PC-3 (cell line): Measurements from ENCODE around the gene RPL37A. TPM values are rescaled to one million over a fixed set of nuclear protein-coding genes. Genes with fewer than 3 reads are reported as not detected.
A peak's percentile ranks its signal among the peaks of the same experiment; 100 is the strongest.
"Not testable (repeated sequence)": the region's sequence is repeated elsewhere in the genome, so short reads cannot be mapped to it uniquely, and the experiment has no call there.

Source experiments
- ATAC-seq: fragments of 200-7000 bp; cut with Tn5 transposase; 2 replicates; pipeline ENCODE4 v1.9.1; 2020; ENCODE audit warnings: mild to moderate bottlenecking, moderate library complexity
- BruUV-seq: library from RNA; stranded (reverse); fragments of 400-500 nt; replicated peaks from 2 replicates; lab custom pipeline; 2021; lab: Mats Ljungman, UMichigan
- CTCF ChIA-PET: fragments of 300-600 bp; sonication (Branson Sonifier 250); formaldehyde crosslinking; loops from one replicate; lab custom pipeline; 2022; ENCODE audit warnings: antibody characterized with exemption; lab: Charles Lee
- POLR2A ChIA-PET: fragments of 300-600 bp; sonication (Branson Sonifier 250); formaldehyde crosslinking; loops from one replicate; lab custom pipeline; 2022; ENCODE audit warnings: antibody characterized with exemption; ENCODE audit not compliant: unreplicated experiment; lab: Charles Lee
- DNase-seq: peaks from one replicate; pipeline ENCODE4 v3.0.0-alpha.2; 2015
- H2AFZ ChIP-seq: fragments of 300-600 bp; sonication (generic); 2 replicates; pipeline ENCODE4 v1.6.0; 2016; ENCODE audit warnings: antibody characterized with exemption, low read length
- H3F3A ChIP-seq: fragments of 300-600 bp; sonication (generic); one replicate; pipeline ENCODE4 v1.6.0; 2017; ENCODE audit warnings: antibody characterized with exemption, low read length, control low read depth, mild to moderate bottlenecking; ENCODE audit not compliant: unreplicated experiment
- H3K27ac ChIP-seq: fragments of 300-600 bp; sonication (generic); 2 replicates; pipeline ENCODE4 v1.5.1; 2016; ENCODE audit warnings: mild to moderate bottlenecking, low read length
- H3K27me3 ChIP-seq: fragments of 300-600 bp; sonication (generic); 2 replicates; pipeline ENCODE4 v1.6.1; 2016; ENCODE audit warnings: low read length, mixed read lengths
- H3K36me3 ChIP-seq: fragments of 300-600 bp; sonication (generic); 2 replicates; pipeline ENCODE4 v1.6.1; 2016; ENCODE audit warnings: low read depth, mixed run types, low read length, mixed read lengths
- H3K4me1 ChIP-seq: fragments of 300-600 bp; sonication (generic); 2 replicates; pipeline ENCODE4 v1.5.1; 2016; ENCODE audit warnings: low read length; ENCODE audit not compliant: insufficient read depth
- H3K4me2 ChIP-seq: fragments of 300-600 bp; sonication (generic); 2 replicates; pipeline ENCODE4 v1.6.0; 2016; ENCODE audit warnings: low read length
- H3K4me3 ChIP-seq: fragments of 300-600 bp; sonication (generic); 2 replicates; pipeline ENCODE4 v1.5.1; 2016; ENCODE audit warnings: mild to moderate bottlenecking, low read length, mixed read lengths
- H3K79me2 ChIP-seq: fragments of 300-600 bp; sonication (generic); 2 replicates; pipeline ENCODE4 v1.6.1; 2017; ENCODE audit warnings: low read length, mixed read lengths
- H3K9ac ChIP-seq: fragments of 300-600 bp; sonication (generic); 2 replicates; pipeline ENCODE4 v1.6.0; 2016; ENCODE audit warnings: mild to moderate bottlenecking, low read length
- H3K9me2 ChIP-seq: fragments of 300-600 bp; sonication (generic); replicated peaks from 2 replicates; pipeline ENCODE4 v1.6.1; 2016; ENCODE audit warnings: mixed run types, low read length, mixed read lengths
- H3K9me3 ChIP-seq: fragments of 300-600 bp; sonication (generic); 2 replicates; pipeline ENCODE4 v1.6.1; 2016; ENCODE audit warnings: low read length, mixed read lengths
- H4K20me1 ChIP-seq: fragments of 300-600 bp; sonication (generic); 2 replicates; pipeline ENCODE4 v1.6.1; 2016; ENCODE audit warnings: low read length, mixed read lengths
- EZH2 ChIP-seq: fragments of 300-600 bp; sonication (generic); IDR thresholded peaks from one replicate; pipeline ENCODE4 v1.6.1; 2017; ENCODE audit warnings: antibody characterized with exemption, mild to moderate bottlenecking, low read length; ENCODE audit not compliant: unreplicated experiment
- EZH2phosphoT487 ChIP-seq: fragments of 300-600 bp; sonication (generic); IDR thresholded peaks from 2 replicates; pipeline ENCODE4 v1.6.1; 2018; ENCODE audit warnings: mild to moderate bottlenecking, antibody characterized with exemption, low read length, borderline replicate concordance
- intact Hi-C: fragments of 100-400 bp; cut with micrococcal nuclease; formaldehyde crosslinking; loops from 2 replicates; pipeline ENCODE4 v1.9.0; 2023
- total RNA-seq: library from RNA; depleted of rRNA; stranded (reverse); fragments of >200 nt; gene quantifications from 2 replicates; pipeline ENCODE4 v1.2.3, GENCODE V29; 2014
- TF ChIP-seq, protein P1 (sequence below): fragments of 300-600 bp; sonication (generic); conservative IDR thresholded peaks from 2 replicates; pipeline ENCODE4 v1.5.1; 2017; ENCODE audit warnings: antibody characterized with exemption, low read depth, mild to moderate bottlenecking, low read length

RPL37A gene
- total RNA-seq, 1 experiment from 2014 or later, result 2,472 TPM

DNA sequence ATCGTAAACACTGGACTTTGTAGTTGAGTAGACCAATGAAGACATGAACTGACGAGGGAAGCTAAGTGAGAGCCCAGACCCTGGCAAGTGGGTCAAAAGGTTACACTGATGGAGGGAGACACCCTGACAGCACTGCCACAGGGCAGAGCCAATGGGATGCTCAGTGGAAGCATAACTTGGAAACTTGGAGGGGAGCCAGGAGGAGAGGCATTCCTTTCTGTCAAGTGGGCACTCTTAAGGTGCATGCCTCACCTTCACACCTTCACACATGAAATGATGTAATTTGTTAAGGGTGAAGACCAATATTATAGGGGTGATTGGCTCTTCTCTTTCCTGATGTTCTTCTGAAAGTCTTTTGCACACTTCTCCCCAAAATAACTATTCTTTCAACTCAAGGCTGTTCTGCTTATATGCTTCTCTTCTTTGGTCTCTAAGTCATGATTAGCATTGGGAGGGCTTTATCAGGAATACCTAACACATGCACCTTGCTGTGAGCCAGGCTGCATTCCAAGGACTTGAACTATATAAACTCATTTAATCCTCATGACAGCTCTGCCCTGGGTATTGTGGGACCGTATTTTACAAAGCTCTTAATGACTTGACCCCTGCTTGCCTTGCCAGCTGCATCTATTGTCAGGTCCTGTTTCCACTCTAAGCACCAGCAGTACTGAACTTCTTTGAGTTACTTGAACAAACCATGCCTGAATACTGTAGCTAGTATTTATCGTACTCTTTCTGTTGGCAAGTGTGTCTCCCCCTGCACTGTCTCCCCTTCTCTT lies 19.0 kb downstream of the RPL37A start:
- H3K36me3 ChIP-seq, result no peaks in the 10 kb centered on the region
- no peak for DNase-seq
- no TSS peak for BruUV-seq
- no peak for ATAC-seq
- H3K4me1 ChIP-seq, result no peaks in the 10 kb centered on the region
- H2AFZ ChIP-seq, result no peak overlapping the region
- H3K9me3 ChIP-seq, result no peaks in the 10 kb centered on the region
- POLR2A ChIA-PET, result no interaction called here
- no peaks in the 10 kb centered on the region for H3K9me2 ChIP-seq
- no peaks in the 10 kb centered on the region for H4K20me1 ChIP-seq
- intact Hi-C loops, result loop anchor here (5.0 kb wide), 2 partner anchors 60 to 1195 kb away; no protein-coding TSS in a partner anchor
- no peak overlapping the region for H3K4me2 ChIP-seq
- H3K27ac ChIP-seq, result no peak overlapping the region
- no peaks in the 10 kb centered on the region for H3K27me3 ChIP-seq
- no peak overlapping the region for H3K4me3 ChIP-seq
- CTCF ChIA-PET, result interaction anchor here (1.1 kb wide), 1 partner anchor 149 kb away, joined by 3 read pairs; no protein-coding TSS in a partner anchor
- no peak overlapping the region for H3K9ac ChIP-seq
- no peaks in the 10 kb centered on the region for H3K79me2 ChIP-seq
- no peaks in the 10 kb centered on the region for H3F3A ChIP-seq
- no peak for TF ChIP-seq EZH2phosphoT487
- no peak for TF ChIP-seq EZH2
- TF ChIP-seq, protein P1, sequence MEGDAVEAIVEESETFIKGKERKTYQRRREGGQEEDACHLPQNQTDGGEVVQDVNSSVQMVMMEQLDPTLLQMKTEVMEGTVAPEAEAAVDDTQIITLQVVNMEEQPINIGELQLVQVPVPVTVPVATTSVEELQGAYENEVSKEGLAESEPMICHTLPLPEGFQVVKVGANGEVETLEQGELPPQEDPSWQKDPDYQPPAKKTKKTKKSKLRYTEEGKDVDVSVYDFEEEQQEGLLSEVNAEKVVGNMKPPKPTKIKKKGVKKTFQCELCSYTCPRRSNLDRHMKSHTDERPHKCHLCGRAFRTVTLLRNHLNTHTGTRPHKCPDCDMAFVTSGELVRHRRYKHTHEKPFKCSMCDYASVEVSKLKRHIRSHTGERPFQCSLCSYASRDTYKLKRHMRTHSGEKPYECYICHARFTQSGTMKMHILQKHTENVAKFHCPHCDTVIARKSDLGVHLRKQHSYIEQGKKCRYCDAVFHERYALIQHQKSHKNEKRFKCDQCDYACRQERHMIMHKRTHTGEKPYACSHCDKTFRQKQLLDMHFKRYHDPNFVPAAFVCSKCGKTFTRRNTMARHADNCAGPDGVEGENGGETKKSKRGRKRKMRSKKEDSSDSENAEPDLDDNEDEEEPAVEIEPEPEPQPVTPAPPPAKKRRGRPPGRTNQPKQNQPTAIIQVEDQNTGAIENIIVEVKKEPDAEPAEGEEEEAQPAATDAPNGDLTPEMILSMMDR, result no peak

DNA sequence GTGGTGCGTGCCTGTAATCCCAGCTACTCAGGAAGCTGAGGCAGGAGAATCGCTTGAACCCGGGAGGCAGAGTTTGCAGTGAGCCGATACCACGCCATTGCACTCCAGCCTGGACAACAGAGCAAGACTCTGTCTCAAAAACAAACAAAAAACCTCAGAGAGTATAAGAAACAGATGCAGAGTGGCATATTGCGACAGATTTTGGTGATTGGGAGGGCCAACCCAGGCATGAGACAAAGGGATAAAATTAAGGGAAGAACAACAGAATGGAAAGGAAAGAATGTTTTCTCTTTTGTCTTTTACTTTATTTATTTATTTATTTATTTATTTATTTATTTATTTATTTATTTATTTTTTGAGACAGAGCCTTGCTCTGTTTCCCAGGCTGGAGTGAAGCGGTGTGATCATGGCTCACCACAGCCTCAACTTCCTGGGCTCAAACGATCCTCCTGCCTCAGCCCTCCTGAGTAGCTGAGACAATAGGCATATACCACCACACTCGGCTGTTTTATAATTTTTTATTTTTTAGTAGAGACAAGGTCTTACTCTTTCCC lies 20.0 kb downstream of the RPL37A start:
- H3K4me3 ChIP-seq, BruUV-seq, H3K4me1 ChIP-seq, DNase-seq, H3K36me3 ChIP-seq, ATAC-seq, H3K27ac ChIP-seq, POLR2A ChIA-PET, H3K79me2 ChIP-seq, H3K27me3 ChIP-seq, H3F3A ChIP-seq, H3K9me2 ChIP-seq, H3K9ac ChIP-seq, H2AFZ ChIP-seq, H3K4me2 ChIP-seq, H3K9me3 ChIP-seq, H4K20me1 ChIP-seq: not testable (repeated sequence)
- CTCF ChIA-PET, result interaction anchor here (1.0 to 1.1 kb wide), 2 partner anchors 148 kb away, joined by 3 to 17 read pairs; no protein-coding TSS in a partner anchor
- intact Hi-C loops, result loop anchor here (1.0 to 5.0 kb wide), 3 partner anchors 59 to 1194 kb away; no protein-coding TSS in a partner anchor

DNA sequence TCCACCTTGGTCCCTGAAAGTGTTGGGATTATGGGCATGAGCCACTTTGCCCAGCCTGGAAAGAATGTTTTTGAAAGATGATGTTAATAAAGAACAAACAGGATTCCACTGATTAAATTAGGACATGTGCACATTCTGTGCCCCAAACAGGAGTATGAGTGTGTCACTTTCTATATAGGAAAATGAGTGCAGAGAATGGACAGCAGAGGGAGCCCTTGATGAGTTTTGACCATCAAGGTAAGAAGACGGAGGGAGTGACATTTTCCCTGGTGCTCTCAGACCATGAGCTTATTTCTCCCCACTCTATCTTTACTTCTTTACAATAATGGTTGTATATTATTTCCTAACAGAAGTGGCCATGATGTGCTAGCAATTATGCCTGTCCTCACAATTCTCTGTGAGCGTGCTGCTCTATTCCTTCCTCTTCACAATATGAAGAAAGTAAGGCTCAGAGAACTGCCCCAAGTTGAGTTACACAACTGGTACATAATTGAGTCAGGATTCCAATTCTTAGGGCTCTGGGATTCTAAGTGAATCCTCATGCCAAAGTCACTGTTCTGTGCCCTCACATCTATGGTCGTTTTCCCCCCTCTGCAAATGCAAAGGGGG lies 20.6 kb downstream of the RPL37A start:
- H4K20me1 ChIP-seq, result no peaks in the 10 kb centered on the region
- ATAC-seq (peak; percentile 84), DNase-seq (peak; percentile 89)
- no peaks in the 10 kb centered on the region for H3K9me3 ChIP-seq
- POLR2A ChIA-PET, result no interaction called here
- H3K79me2 ChIP-seq, result no peaks in the 10 kb centered on the region
- H3K4me2 ChIP-seq, result no peak overlapping the region
- no peak overlapping the region for H3K4me3 ChIP-seq
- H3K36me3 ChIP-seq, result no peaks in the 10 kb centered on the region
- no TSS peak for BruUV-seq
- H3F3A ChIP-seq, result no peaks in the 10 kb centered on the region
- no peak overlapping the region for H3K9ac ChIP-seq
- intact Hi-C loops, result loop anchor here (1.0 to 5.0 kb wide), 3 partner anchors 58 to 1193 kb away; no protein-coding TSS in a partner anchor
- H3K27ac ChIP-seq, result no peak overlapping the region
- H3K9me2 ChIP-seq, result no peaks in the 10 kb centered on the region
- H3K4me1 ChIP-seq, result no peaks in the 10 kb centered on the region
- CTCF ChIA-PET, result interaction anchor here (0.6 to 1.0 kb wide), 5 partner anchors 18 to 332 kb away, joined by 3 to 17 read pairs (median 3); no protein-coding TSS in a partner anchor
- TF ChIP-seq, protein P1, result peak; percentile 91
- no peak for TF ChIP-seq EZH2phosphoT487
- H3K27me3 ChIP-seq, result no peaks in the 10 kb centered on the region
- H2AFZ ChIP-seq, result no peak overlapping the region
